Hippocampal formation (tissue), 2 donors: ENCODE data around the gene BCO2.
"Not testable (repeated sequence)": the region's sequence is repeated elsewhere in the genome, so short reads cannot be mapped to it uniquely, and the experiment has no call there.

ENCODE experiments used
- DNase-seq, 2 donors: peaks; one replicate each; lab custom pipeline; 2025; lab: John Stamatoyannopoulos, UW

The BCO2 gene, protein sequence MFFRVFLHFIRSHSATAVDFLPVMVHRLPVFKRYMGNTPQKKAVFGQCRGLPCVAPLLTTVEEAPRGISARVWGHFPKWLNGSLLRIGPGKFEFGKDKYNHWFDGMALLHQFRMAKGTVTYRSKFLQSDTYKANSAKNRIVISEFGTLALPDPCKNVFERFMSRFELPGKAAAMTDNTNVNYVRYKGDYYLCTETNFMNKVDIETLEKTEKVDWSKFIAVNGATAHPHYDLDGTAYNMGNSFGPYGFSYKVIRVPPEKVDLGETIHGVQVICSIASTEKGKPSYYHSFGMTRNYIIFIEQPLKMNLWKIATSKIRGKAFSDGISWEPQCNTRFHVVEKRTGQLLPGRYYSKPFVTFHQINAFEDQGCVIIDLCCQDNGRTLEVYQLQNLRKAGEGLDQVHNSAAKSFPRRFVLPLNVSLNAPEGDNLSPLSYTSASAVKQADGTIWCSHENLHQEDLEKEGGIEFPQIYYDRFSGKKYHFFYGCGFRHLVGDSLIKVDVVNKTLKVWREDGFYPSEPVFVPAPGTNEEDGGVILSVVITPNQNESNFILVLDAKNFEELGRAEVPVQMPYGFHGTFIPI

DNA sequence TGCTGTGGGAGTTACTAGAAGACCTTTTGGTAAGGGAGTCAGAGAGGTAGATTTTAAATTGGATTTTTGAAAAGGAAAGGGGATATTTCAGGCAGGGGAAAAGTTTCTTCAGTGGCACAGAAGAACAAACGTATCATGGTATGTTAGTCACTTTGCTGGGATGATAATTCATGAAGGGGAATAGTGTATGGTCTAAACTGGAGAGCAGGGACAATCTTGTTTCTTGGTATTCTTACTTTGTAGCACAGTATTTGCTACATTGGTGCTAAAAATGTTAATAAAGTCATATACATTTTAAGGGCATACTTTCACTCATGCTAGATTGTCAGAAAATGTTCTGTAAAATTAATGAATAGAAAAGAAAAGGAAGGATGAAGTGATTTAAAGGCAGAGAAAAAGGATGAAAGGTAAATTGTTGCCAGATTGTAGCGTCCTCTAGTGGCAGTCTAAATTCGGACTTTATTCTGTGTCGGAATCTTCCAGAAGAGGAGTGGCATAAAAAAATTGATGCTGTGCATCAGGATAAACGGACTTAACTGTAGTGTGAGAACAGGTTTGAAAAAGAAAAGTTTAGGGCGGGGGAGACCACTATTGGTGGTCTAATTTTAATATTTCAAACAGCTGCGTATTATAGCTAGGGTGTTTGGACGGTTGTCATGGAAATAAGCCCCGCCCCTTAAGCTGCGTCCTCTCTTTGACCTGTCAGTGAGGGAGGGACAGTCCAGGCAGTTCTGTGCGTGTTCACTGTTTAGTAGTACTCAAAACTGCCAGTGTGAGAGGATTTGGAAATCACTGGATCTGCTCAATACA is at the start of gene BCO2:
Gene BCO2 (plus strand): TSS at position 724 of the 810 bp plus-strand sequence. CDS start 90 bp downstream, outside the sequence.
- DNase-seq = peak; percentile 58 to 88

DNA sequence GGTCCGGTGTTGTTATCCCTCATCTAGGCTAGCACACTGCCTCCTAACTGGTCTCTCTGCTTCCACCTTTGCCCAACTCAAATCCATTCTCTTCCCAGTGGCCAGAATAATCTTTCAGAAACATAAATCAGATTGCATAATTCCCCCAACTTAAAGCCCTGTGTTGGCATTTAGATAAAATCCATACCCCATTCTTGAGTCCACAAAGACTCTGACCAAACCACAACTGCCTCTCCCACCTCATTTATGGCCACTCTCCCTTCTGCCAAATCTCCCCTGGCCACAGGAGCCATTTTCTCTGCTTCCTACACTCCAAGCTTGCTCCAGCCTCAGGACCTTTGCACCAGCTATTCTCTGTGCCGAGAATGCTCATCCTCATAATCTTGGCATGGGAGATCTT is 48.3 kb upstream of the BCO2 start:
- no peak for DNase-seq

DNA sequence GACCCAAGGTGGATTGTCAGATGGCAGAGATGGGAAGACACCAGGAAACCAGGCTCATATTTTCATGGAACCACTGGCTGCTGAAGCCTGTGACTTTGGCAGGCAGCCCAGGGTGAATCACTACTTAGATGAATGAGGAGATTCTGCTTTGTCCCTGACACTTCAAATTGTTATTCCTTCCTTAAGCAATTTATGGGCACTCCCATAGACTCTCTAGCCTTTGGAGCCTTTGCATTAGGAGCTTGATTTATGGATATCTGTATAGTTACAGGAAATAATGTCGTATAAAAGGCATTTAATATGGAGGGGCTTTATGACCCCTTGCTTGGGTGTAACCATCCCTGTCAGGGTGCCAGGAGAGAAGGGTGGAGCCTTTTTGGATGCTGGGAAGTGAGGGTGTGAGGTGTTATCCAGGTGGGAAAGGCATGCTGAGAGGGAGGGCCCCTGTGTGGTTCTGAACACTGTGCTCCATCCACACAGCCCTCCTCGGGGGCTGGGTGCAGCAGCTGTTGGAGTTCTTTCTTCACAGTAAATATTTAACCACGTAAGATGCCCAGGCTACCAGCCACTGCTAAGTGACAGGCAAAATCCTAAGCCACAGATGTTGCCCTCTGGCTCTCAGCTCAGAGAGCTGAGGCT is 46.7 kb upstream of the BCO2 start:
- peak; percentile 10 to 18 for DNase-seq

DNA sequence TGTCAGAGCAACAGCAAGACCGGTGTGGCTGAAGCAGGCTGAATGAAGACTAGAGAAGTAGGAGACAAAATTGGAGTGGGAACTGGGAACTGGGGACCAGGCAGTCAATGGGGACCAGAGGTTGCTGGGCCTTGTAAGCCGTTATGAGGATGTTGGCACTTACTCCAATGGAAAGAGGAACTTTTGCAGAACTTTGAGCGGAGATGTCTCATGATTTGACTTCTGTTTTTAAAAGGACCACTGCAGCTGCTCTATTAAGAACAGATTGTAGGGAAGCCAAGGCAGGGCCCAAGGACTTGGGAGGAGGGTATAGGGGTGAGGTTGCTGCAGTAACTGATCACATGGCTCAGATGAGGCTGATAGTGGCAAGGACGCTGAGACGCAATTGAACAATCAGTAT is 45.7 kb upstream of the BCO2 start:
- DNase-seq = peak in 1 of 2 donors; percentile 33

DNA sequence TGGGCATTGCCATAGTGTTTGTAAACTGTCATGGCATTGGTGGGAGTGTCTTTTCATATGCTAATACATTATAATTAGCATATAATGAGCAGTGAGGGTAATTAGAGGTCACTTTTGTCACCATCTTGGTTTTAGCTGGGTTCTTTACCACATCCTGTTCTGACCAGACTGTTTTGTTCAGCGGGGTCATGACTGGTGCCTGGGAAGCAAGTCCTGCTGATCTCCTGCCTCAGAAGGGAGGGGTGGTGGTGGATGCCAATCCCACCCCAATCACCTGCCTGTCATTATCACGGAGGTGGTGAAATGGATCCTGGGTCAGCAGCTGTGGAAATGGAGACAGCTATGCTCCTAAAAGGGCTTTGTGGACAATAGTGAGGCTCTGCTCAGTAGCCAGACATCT is 42.6 kb upstream of the BCO2 start:
- no peak for DNase-seq

DNA sequence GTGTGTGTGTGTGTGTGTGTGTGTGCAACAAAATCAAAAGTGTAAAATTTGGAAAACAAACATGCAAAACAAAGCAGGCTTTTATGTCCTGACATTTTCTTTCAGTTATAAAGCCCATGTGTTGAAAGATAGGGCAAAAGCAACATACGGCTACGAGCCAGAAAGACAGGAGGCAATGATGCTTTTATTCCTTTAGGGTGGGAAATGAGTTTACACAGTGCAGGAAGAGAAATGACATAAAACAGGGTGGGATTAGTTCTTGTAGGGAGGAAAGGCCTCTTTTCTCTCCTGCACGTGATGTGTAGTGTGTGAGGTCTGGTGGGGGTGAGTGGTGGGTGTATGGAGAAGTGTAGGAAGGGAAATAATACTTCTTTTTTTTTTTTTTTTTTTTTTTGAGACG is 40.8 kb upstream of the BCO2 start:
- DNase-seq = no peak

DNA sequence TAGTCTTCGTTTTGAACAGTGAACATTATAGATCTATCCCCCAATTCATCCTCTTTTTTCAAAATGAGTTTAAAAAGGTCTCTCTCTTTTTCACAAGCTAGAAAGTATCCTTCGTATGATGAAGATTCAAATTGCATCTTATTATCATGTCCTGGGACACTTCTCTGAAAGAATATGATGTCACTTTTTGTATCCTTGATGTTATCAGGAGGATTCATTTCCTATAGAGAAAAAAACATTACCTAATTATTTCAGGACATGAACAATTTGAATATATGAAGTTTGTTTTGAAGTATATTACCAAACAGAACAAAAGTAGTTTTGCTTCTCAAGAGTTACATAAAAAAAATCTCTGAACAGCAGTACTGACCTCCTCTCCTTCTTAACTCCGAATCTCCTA is 31.7 kb upstream of the BCO2 start:
- DNase-seq = no peak

DNA sequence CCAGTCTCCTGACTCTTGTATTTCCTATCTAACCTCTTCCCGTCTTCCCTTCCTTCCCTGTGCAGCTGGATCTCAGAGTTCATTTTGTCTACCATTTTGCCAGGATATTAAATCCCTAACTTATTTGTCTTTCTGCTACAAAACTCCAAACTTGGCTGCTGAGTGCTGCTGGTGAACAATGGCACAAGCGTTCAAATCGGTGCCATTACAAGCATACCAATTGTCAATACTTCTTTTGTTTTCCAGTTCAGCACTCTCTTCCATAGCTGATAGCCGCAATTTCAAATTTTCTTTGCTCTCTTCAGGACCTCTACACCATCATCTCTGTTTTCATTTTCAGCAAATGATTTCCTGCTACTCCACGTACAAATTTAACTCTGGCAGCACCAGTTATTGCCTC is 24.8 kb upstream of the BCO2 start:
- DNase-seq = peak in 1 of 2 donors; percentile 71

DNA sequence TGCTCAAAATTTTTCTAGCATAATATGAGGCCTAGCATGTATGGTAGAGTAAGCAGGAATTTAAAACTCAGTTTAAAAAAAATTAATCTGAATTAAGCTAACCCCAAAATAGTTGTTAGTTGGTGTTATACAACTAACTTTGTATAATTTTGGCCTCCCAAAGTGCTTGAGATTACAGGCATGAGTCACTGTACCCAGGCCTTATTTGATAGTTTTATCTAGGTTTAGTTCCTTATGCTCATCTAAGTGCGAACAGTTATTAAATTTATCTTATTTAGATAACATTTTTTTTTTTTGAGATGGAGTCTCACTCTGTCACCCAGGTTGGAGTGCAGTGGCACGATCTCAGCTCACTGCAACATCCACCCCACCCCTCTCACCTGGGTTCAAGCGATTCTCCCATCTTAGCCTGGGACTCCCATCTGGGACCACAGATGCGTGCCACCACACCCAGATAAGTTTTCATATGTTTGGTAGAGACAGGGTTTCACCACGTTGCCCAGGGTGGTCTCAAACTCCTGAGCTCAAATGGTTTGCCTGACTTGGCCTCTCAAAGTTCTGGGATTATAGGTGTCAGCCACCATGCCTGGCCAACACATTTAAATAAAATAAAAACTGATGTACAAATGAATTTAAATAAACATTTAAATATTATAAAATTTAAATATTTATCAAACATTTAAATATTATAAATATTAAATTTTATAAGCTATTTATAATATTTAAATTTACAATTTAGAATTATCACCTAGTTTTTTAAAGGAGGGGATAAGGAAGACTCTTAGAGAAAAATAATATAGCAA is 19.0 kb upstream of the BCO2 start:
- DNase-seq = no peak

DNA sequence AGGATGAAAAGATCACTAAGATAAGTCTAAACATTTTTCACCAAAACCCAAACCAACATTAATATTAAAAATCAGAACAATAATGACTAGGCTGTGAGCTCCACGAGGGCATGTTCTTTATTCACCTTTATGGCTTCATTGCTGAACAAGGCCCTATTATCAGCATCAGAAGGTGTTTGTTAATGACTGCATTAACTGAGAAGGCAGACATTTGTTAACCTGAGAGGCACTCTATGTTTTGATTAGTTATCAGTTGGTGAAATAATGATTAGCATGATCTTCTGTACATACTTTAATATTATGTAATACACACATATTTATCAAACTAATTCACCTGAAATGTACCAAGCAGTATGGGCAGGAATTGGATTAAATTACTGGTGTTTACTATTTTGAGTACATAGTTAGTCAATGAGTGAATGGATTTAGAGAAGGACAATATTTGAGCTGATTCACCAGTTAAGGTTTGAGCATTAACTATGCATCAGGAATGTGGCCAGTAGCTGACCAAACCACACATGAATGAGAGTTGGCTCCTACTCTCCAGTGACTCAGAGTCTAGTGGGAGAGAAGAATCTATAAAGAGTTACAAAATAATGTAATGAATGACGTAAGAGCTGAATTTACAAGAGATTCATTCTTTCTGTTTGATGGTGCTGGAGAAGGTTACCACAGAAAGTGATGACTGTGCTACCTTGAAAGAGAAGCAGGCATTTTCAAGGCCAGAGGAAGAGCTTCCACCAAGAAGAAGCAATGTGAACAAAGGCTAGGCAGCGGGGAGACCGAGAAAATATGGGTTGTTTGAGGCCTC is 18.2 kb upstream of the BCO2 start:
- DNase-seq = no peak

DNA sequence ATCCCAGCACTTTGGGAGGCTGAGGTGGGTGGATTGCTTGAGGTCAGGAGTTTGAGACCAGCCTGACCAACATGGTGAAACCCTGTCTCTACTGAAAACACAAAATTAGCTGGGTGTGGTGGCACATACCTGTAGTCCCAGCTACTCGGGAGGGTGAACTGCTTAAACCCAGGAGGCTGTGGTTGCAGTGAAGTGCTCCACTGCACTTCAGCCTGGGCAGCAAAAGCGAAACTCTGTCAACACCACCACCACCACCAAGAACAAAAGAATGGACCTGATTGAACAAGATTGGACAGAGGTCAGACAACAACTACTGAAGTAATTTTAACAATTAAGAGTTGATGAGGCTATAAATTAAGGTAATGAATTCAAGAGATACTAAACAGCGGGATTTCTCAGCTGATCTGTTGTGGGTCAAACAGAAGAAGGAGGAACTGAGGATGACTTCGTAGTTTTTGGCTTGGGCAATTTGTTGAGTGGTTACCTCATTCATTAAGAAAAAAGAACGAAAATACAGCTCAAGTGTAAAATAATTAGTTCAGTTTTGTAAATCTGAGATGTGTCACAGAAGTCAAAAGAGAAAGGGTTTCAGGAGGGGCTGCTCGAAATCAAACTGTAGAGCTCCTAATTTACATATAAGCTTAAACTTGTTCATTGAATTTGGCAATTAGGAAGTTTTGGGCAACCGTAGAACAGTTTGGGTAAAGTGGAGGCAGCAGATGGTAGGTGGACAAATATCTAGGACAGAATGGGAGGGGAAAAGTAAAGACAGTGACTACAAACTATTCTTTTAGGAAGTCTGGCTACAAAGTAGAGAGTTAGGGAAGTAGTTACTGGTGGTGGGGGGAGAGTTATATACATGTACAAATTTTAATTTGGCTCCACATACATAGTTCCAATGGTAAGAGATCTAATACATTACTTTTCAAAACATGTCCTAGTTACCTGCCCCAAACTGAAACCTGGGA is 15.9 kb upstream of the BCO2 start:
- no peak for DNase-seq

DNA sequence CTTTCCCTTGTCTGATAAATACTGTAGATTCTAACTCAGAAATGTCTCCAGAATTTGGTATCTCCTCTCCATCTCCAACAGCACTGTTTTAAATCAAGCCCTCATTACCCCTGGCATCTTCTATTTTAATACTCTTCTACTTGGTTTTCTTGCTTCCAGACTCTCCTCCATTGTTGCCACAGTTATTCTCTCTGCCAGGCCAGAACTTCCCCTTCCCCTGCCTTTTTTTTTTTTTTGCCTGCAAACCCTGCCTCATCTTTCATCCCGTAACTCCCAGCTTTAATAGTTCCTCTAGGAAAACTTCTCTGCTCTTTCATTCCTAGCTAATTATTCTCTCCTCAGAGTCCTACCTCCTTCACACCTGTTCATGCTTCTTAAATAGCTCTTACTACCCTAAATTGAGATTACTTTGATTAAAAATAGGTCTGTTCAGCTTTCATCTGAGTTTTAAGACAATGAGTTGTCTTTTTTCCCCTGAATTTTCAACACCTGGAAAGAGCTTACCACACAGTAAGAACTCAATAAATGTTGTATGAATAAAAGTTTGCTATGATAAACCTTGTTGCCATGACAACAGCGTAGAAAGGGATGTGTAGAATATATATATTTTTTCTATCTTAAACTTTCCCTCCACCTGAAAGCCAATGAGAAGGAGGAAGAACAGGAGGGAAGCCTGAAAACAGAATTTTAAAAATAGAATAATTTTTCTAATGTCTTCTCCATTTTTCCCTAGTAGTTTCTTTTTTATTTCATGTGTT is 15.0 kb upstream of the BCO2 start:
- no peak for DNase-seq

DNA sequence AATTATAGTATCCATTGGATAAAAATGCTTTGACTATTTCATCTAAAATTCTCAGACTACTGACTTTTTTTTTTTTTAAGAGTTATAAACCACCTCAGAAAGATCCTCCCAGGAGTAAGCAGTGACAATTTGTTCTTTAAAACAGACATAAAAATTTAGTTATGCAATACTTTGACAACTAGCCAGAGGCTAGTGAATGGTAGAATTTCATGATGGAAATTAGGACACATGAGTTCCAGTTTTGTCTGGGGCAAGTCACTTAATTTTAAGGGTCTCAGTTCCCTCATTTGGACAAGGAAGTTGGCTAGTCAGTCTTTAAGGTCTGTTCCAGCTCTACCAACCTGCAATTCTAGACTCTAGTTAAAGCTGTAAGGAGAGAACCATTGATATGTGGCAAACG is 14.3 kb upstream of the BCO2 start:
- DNase-seq = no peak

DNA sequence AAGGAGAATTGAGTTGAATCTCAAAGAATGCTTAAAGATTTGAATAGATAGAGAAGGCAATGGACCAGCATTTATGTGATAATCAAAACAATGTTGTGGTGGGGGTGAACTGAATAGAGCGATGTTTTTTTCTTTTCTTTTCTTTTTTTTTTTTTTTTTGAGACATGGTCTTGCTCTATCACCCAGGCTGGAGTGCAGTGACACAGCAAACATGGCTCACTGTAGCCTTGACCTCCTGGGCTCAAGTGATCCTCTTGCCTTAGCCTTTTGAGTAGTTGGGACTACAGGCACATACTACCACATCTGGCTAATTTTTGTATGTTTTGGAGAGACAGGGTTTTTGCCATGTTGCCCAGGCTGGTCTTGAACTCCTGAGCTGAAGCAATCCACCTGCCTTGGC is 13.1 kb upstream of the BCO2 start:
- DNase-seq = not testable (repeated sequence)

DNA sequence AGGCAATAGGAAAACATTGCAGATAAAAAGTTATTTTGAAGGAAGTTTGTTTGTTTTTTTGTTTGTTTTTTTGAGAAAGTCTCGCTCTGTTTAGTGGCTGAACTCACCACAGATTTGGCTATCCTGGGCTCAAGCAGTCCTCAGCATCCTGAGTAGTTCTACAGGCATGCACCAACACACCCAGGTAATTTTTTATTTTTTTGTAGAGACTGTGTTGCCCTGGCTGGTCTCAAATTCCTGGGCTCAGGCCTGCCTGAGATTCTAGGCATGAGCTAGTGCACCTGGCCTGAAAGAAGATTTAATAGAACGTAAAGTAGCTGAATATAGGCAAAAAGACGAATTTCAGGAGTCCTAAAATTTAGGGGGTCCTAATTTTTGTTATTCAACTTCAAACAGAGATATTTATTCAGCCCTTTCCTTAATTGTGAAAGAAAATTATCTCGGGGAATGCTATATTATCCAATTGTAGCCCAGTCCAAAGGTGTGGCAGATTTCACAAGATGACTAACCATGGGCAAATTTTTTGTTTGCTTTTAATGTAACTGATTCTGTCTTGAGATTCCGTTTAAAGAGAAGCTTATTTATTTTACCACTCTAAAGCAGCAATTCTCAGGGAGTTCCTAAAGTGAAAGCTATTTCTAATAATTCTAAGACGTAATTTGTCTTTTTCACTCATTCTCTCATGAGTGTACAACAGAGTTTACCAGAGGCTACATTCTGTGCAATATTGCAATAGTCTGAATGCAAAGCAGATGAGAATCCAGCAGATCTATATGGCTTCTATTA is 12.4 kb upstream of the BCO2 start:
- DNase-seq = no peak

DNA sequence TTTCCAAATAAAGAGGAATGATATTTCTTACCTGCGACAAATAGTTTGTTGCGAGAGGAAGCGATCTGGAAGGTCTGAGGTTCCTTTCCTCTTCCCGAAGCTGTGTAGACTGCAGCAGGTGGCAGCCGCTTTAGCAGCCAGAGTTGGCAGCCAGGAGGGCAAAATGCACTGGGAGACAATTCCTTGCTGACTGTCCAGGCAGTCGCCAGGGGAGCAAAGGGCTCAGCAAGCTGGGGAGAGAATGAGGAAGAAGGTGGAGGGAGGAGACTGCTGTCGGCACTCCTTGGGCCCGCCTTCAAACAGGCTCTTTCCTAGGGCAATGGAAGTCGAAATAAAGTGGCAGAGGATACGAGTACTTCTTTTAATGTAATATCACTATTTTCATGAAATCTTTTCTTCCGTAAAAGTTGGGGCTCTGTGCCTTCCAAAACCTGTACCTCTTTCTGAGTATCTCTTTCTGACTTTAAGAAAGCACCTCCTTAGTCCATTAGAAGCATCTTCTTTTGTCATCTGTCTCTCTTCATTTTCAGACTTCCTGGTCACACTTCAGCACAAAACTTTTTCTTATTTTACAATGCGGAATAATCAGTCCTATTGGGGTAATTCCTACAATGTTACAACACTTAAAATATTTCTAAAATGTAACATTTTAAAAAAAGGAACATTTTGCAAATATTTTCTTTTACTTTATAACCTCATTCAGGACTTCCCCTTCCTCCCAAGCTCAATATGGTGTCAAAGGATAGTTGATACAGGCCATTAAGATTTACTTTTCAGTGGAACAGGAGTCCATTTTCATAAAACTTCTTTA is 11.2 kb upstream of the BCO2 start, which contains the start of gene IL18:
Gene IL18 (minus strand): TSS at position 220 of the 811 bp plus-strand sequence. CDS start 9,041 bp downstream, outside the sequence.
- DNase-seq = no peak

DNA sequence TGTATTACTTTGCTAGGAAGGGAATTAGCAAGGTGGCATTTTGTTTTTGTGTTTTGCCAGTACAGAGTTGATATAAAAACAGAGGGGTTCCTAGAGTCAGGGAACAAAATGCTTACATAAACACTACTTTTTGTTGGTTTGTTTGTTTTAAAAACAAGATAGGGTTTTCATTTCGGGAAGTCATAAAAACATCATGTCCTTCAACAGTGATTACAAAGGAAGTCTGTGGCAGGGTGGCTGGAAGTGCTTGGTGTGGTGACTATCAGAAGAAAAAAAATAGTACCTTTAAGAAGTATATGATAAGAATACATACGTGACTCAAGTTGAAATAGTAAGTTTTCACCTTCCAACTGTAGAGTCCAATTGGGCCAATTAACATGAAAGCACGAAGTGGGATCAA is 10.3 kb upstream of the BCO2 start:
- DNase-seq = no peak
